Measurements from ENCODE around the gene FADS6.
"Not testable (repeated sequence)": the region's sequence is repeated elsewhere in the genome, so short reads cannot be mapped to it uniquely, and the experiment has no call there.

Gene FADS6

DNA sequence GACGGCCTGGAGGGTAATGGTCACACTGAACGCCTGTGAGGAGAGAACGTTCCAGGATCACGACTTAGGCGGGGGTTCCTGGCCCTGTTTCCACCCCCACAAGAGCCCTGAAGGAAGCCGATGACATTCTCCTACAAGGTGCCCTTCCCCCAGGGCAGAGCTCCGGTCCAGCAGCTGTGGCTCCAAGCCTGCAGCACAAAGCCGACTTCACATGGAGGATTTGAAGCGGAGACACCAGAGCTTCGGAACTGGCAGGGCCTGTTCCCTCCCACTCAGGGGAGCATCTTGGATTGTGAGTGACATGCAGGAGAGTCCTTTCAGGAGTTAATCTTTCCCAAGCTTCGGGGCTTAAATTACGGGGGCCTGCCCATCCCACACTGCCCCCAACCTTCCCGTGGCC lies 5.0 kb downstream of the FADS6 start:
- no peak for DNase-seq (ENCODE audit: low read depth in 2 of 2)

DNA sequence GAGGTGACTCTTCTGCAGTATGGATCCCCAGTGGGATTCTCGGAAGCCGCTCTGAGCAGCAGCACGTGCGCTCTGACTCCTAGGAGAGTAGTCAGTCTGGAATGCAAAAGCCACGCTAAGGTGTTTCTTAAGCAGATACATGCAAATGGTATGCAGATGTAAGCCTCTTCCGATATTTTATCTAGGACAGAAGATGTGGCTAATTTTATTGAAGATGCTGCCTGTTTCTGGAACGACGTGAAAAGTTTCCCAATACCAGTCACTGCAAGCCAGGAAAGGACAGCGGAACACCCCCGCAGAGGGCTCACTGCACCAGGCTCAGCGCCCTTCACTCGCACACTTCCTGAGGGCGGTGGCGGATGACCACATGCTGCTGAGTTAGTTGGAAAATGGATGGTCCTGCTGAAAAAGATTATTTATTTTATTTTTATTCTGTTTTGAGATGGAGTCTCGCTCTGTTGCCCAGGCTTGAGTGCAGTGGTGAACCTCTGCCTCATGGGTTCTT lies 10.1 kb downstream of the FADS6 start:
- no peak for DNase-seq (ENCODE audit: low read depth in 2 of 2)

DNA sequence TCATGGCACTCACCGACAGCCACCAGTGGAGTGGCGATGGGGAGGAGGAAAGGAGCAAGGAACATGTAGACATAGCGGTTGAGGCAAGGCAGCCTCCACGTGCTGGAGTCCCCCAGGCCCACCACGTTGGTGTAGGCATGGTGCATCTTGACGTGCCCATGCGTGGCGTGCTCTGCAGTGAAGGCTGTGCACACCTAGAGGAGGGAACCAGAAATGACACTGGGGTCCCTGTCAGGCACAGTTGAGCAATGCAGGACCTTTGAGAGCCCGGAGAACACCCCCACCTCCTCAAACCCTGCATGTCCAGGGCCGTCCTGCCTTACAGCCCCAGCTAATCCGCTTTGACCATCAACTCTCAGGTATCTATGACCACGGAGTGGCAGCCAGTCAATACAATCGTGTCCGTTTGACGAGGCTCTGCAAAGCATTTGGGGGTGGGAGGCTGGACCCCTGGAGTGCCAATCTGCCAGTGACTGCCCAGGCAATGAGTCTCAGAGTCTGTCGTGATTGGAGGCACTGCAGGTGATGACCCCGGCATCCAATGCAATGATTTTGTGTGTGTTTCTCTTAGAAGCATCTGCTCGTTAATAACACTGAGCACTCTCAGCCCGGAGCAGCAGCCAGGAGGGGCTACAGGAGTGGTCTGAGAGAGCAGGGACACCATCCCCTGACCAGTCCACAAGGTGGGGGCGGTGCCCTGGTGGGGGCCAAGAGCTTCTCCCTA lies 10.8 kb downstream of the FADS6 start:
- no peak for DNase-seq (ENCODE audit: low read depth in 2 of 2)

DNA sequence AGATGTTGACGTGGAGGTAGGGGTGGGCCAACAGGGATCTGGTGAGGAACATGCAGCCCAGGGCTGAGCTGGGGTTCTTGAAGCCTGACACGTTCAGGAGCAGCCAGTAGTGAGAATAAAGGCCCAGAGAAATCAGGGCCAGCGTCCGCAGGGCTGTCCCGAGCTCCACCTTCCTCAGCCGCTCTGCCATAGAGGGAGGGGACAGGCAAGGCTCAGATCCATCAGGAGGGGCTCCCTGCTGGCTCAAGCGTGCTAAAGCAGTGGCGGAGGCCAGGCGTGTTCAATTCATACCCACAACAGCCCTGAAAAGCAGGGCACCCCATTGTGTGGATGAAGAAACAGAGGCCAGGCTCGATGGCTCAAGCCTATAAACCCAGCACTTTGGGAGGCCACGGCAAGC lies 12.4 kb downstream of the FADS6 start:
- no peak for DNase-seq (ENCODE audit: low read depth in 2 of 2)

DNA sequence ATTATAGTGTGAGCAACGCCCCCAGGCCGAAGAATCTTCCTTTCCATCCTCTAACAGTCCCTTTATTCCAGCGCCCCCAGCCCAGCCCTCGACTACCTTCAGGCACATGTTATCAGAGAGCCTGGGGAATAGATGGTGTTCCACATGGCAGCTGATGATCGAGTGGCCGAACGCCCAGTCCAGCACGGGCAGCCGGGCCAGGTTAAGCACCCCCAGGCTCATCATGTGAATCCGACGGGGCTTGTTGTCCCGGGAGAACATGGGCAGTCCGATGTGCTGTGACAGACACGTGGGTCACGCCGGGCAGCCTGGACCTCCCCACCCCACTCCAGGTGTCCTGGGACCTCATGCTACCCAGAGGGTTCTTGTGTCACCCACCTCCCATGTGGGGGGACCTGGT lies 14.1 kb downstream of the FADS6 start:
- DNase-seq (ENCODE audit: low read depth in 2 of 2) = no peak

DNA sequence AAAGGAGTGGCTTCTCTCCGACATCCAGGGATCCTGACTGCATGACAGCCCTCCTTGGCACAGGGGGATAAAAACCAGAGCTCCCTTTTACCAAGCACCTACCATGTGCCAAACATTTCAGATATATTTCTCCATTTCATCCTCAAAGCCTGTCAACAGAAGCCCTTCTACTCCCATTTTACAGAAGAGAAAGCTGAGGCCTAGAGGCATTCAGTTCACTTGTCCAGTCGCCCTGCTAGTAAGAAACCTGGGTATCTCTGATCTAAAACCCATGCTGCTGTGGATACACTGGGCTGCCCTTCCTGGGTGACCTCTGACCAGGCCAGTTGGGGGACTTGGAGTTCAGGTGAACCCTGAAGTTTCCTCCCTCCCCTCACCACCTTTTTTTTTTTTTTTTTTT lies 14.8 kb downstream of the FADS6 start:
- DNase-seq (ENCODE audit: low read depth in 2 of 2) = no peak

DNA sequence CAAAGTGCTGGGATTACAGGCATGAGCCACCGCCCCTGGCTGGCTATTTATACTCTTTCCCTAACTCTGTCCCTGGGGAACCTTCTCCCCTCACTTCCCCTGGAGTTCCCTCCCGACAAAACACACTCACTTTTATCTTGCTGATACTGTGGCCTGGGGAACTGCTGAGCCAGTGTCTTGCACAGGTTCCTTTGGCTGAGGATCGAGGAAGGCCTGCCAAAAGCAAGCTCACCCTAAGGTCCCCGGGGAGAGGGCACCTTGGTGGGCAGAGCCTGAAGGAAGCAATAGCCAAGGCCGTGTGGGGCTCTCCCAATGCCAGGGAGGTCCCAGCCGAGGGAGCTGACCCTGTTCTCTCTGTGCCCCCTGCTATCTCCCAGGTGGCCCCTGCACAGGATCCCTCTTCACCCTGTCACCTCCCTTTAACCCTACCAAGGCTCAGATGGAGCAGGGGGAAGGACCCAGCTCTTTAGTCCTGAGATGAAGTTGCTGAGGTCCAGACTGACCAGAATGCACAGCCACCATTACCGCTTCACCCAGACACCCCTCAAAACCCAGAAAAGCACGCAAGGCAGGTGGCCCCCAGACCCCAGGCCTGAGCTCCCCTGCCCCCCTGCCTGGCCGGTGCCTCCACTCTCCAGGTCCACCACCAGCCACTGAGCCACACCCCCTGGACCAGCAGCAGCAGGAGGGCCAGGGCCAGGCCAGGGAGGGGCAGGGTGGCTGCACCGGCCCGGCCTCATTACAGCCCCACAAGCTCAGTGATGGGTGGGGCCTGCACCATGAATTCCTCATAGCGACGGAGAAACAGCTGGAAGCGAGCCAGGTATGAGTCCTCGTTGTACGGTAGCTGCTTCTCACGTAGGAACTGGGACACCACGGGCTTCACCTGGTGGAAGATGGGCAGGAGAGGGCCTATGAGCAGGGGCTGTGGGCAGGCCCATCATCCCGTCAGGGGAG lies 15.6 kb downstream of the FADS6 start:
- no peak for DNase-seq (ENCODE audit: low read depth in 2 of 2)

DNA sequence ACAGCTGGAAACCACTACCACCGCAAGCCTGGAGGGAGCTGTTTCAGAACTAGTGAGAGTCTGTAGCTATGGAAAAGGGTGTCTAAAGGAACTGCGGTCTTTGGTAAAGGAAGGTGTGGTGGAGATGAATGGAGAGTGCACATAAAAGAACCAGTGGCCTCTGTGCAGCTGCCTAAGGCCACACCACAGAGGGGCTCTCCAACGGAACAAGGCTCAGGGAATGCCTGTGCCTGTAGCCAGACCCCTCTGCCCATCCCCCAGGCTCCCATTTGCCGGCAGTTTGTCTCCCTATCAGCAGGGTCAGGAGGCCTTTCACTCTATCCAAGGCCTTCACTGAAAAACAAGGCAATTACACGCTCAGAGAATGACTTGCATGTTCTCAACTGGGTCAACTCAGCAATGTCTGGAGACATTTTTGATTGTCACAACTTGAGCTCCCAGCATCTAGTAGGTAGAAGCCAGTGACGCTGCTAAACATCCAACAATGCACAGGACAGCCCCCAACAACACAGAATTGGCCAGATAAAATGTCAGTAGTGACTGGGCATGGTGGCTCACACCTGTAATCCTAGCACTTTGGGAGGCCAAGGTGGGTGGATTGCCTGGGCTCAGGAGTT lies 17.3 kb downstream of the FADS6 start:
- no peak for DNase-seq (ENCODE audit: low read depth in 2 of 2)

DNA sequence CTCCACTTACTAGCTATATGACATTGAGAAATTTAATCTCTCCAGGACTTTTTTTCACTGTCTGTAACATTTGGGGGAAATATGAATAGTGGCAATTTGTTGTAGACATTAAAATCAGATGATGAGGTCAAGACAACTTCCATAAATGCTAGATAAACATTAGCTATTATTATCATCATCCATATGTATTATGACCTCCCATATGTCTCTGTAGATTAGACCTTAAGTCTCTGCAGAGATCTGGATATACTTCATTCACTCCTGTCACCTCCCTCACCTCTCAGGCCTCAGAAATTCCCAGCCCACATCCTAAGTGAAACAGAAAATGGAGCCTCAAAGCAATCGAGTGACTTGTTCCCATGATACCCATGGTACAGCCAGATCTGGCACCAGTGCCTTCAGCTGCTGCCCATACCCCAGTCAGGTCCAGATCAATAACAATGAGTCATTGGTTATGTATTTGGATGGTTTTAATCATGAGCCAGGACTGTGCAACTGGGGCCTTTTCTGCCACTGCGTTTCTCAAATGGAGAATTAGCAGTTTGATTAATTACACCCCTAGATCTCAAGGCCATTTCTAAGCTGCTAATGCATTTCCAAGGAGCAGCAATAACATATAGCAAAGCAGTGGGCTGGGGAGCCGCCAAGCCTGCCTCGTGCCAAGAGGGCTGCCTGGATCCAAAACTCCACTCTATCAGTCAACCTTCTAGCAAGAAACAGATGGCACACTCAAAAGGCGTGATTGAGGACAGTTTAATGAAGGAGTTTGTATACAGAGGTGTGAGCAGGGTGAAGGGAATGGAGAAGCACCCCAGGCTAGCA lies 18.1 kb downstream of the FADS6 start:
- no peak for DNase-seq (ENCODE audit: low read depth in 2 of 2)

DNA sequence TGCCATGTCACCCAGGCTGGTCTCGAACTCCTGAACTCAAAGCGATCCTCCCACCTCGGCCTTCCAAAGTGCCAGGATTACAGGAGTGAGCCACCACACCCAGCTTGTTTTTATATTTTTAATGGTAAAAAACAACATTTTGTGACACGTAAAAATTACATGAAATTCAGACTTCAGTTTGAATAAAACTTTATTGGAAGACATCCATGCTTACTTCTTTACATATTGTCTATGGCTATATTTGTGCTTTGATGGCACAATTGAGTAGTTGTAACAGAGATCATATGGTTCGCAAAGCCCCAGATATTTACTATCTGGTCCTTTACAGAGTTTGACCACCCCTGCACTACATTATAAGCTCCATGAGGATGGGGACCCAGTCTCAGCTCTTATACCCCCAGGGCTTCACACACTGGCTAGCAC lies 18.8 kb downstream of the FADS6 start:
- DNase-seq (ENCODE audit: low read depth in 2 of 2) = no peak

DNA sequence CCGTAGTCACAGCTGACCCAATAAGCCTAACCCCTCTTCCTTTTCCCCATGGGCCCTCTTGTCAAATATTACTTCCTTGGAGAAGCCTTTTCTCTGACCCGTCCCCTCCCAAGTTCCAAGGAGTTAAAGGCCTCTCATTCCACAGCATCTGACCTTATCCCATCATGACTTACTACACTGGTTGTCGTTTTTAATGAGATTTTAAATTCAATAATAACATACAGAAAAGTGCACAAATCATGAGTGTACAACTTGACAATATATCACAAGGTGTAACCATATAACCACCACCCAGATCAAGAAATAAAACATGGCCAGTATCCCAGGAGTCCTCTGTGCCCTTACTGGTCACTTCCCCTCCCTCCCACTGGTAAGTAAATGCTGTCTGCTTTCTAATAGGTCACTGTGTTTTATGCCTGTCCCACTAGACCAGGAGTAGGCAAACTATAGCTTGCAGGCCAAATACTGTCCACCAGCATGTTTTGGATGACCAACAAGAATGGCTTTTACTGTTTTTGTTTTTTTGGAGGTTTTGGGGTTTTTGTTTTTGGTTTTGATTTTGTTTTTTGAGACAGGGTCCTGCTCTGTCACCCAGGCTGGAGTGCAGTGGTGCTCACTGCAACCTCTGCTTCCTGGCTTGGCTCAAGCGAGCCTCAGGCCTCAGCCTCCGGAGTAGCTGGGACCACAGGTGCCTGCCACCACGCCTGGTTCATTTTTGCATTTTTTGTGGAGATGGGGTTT lies 19.4 kb downstream of the FADS6 start:
- no peak for DNase-seq (ENCODE audit: low read depth in 2 of 2)

DNA sequence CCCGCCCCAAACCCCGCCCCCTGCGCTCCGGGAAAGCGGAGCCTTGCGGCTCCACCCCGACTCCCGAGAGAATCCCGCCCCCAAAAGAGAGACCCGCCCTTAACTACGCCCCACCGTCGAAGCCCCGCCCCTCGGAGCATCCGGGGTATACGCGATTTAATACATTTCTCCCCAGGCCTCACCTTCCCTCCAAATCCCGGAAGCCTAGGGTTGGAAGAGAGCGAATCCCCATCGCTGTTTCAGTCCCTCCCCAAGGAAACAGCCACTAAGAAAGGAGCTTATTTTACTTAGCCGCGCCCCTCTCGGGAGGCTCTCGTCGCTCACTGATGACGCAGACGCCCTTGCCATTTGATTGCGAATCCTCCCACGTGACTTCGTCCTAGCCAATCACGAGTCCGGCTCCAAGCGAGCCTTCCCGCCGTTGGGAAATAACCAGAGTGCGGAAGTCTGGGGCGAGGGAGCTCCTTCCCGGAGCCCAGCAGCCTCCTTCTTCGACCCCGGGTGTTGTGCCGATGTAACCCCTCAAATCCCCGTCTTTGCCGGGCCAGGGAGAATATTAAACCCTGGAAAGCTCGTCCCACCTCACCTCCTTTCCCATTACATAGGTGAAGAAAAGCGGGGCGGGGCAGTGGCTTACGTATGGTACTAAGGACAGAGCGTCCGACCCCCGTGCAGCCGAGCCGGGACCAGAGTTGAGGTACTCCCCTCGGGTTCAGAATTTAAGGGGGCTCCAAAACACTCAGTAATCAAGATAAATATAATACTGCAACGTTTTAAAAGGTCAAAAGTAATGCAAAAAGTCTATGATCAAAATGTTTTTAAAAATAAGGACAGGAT lies 20.2 kb downstream of the FADS6 start:
- DNase-seq (ENCODE audit: low read depth in 2 of 2) = peak; percentile 99

DNA sequence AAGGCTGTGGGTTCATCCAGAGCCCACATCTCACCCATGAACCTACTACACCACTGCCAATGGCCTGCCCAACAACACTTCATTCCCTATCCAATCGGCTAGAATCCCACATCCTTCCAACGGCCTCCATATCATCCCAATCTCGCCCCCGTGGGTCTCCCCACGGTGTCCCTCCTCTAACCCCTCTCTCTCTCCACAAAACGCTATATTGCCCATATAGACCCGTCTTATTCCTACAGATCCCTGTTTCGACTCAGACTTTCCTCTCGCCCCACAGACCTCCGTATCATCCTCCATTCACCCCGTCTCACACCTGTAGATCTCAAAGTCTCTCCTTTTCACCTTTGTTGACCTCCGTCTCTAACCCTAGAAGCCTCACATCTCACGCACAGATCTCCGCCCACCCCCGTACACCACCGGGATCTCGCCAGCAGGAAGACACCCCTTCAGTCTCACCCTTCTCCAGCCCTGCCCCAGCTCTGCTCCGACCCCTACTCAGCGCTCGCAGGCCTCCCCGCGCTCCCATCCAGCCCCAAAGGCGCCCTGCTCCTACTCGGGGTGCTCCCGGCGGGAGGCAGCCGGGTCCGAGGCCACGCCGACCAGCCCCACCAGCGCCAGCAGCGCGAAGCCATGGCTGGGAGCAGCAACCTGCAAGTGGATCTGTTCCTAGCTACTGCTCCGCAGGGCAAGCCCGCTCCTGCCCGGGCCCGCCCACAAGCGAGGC lies 21.0 kb downstream of the FADS6 start, which contains the start of gene FDXR:
Gene FDXR (minus strand): TSS at position 682 of the 724 bp plus-strand sequence. CDS start 50 bp downstream, at position 632.
- no peak for DNase-seq (ENCODE audit: low read depth in 2 of 2)

DNA sequence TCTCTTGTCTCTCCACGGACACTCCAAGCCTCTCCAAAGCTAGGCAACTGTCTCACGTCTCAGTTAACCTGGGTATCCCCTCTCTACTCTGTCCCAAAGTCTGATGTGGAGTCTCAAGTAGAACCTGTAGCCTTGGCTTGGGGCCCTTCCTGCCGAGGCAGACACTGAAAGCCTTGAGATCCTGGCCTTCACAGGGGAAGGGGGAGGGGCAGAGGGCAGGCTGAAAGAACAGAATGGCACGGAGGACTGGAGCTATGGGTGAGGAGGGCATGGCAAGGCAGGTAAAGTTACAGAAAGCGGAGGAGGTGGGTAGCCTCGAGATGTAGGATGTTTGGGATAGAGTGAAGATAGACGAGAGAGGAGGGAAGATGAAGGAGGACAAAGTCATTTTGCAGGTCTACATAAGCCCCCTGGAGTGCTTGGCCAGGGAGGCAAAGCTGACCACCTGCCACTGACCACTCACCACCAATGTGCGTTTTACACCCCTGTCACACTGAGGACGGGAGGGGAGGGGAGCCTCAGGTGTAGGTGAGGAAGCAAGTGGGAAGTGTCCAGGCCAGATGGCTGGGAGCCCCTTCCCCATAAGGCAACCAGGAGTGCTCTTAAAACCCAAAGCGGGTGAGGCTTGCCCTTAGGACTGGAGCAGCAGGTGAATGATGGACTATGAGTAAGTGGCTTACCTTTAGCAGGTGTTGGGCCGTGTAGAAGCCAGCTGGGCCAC lies 21.9 kb downstream of the FADS6 start:
- DNase-seq (ENCODE audit: low read depth in 2 of 2) = no peak

DNA sequence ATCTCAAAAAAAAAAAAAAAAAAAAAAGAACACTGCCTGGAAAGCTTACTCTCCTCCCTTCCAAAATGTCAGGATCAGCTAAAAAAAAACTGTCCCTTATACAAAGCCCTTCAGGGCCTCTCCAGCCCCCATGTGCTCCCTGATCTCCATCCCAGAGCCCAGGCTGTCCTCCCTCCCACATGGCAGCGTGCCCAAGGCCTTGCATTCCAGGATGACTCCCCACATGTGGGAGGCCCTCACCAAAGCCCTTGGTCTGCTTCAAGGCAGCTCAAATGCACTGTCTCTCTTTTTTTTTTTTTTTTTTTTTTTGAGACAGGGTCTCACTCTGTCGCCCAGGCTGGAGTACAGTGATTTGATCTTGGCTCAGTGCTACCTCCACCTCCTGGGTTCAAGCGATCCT lies 22.9 kb downstream of the FADS6 start:
- DNase-seq (ENCODE audit: low read depth in 2 of 2) = no peak

DNA sequence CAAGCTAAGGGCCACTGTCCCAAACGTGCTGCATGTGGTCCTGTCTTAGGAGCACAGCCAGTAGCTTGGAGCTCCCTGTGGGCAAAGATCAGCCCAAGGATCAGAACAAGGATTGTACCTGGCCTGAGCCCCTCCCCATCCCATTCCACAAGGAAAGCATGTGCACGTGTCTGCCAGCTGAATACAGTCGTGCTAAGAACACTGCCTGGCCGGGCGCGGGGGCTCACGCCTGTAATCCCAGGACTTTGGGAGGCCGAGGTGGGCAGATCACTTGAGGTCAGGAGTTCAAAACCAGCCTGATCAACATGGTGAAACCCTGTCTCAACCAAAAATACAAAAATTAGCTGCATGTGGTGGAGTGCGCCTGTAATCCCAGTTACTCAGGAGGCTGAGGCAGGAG lies 23.4 kb downstream of the FADS6 start:
- DNase-seq (ENCODE audit: low read depth in 2 of 2) = not testable (repeated sequence)

DNA sequence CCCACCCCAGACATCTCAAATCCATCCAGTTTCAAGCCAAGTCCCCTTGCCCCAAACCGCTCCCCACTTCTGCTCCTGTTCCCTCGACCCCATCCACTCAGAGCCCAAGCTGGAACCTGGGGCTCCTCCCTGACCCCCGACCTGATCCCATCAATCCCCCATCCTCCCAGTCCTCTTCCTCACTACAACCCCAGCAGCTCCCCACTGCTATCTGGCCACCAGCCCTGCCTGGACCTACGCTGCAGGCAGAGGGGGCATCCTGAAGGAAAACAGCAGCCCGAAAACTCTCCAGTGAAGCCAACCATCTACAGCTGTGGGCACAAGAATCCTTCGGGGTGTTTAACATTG lies 24.6 kb downstream of the FADS6 start:
- DNase-seq (ENCODE audit: low read depth in 2 of 2) = no peak

DNA sequence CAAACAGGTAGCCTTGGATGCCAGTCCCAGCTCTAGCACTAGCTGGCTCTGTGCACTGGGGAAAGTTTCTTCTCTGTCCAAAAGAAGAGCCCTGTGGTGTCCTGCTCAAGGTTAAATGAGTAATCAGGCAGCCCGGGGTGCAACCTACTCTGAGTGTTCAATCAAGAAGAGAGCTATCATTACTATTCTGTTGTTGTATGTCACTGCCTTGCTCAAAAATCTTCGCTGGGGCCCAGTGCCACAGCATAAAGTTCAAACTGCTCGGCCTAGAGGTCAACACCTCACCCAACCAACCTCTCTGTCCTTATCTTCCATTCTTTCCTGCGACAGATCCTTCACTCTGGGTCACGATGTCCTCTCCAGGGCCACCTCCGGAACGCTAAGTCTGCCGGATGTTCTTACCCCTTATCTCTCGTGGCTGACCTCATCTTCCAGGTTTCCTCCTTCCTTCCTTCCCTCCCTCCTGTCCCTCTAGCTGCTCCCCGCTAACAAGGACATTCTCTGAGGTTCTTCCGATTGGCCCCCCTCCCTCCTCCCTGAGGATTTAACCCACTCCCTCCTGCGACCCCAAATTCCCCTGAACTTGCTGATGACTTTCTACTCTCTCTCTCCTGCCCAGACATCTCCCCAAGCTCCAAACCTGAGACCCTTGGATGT lies 25.1 kb downstream of the FADS6 start:
- DNase-seq (ENCODE audit: low read depth in 2 of 2) = no peak
